D721Med (cell line): Measurements from ENCODE around the gene ELF5.

Source experiments
- DNase-seq: peaks from one replicate; pipeline ENCODE4 v3.0.0; 2011; ENCODE audit warnings: low spot score; ENCODE audit not compliant: insufficient read length
- FAIRE-seq: peaks from 2 replicates; lab custom pipeline; 2011; peaks lifted over from hg19 to GRCh38; lab: Jason Lieb, UNC
- TF ChIP-seq, protein P1 (sequence below): IDR thresholded peaks from 2 replicates; pipeline ENCODE4 v1.5.1; 2012; ENCODE audit warnings: mild to moderate bottlenecking, control low read depth; ENCODE audit not compliant: insufficient read depth; ENCODE audit errors: missing control alignments

Gene ELF5

GRCh38 chr11:34495239-34495723 lies 18.3 kb downstream of the ELF5 start:
- TF ChIP-seq, protein P1, sequence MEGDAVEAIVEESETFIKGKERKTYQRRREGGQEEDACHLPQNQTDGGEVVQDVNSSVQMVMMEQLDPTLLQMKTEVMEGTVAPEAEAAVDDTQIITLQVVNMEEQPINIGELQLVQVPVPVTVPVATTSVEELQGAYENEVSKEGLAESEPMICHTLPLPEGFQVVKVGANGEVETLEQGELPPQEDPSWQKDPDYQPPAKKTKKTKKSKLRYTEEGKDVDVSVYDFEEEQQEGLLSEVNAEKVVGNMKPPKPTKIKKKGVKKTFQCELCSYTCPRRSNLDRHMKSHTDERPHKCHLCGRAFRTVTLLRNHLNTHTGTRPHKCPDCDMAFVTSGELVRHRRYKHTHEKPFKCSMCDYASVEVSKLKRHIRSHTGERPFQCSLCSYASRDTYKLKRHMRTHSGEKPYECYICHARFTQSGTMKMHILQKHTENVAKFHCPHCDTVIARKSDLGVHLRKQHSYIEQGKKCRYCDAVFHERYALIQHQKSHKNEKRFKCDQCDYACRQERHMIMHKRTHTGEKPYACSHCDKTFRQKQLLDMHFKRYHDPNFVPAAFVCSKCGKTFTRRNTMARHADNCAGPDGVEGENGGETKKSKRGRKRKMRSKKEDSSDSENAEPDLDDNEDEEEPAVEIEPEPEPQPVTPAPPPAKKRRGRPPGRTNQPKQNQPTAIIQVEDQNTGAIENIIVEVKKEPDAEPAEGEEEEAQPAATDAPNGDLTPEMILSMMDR: no peak
- DNase-seq: no peak
- no peak for FAIRE-seq

GRCh38 chr11:34493926-34494595 lies 19.5 kb downstream of the ELF5 start:
- TF ChIP-seq, protein P1: no peak
- no peak for FAIRE-seq
- no peak for DNase-seq

DNA sequence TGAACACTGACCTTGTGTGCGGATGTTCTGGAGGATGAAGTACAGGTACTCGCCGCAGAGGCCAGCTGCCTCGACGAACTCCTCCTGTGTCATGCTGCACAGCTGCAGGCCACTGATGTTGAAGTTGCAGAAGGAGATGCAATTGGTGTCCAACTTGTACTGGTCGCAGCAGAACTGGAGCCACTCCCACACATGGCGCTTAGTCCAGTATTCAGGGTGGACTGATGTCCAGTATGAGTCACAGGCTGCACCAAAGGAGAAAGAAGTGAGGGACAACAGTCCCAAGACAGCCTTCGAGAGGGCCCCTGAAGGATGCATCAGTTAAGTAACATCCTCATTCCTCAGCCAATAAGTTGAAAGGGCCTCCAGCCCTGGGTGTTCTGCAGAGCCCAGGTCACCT lies 20.1 kb downstream of the ELF5 start:
- DNase-seq: no peak
- no peak for FAIRE-seq

GRCh38 chr11:34492806-34493414 lies 20.7 kb downstream of the ELF5 start:
- FAIRE-seq (no peak), DNase-seq (peak; percentile 63)
- TF ChIP-seq, protein P1: peak; percentile 92

More for the DNA sequence above, 20.1 kb downstream of the ELF5 start:
- TF ChIP-seq, protein P1: no peak

- TF ChIP-seq, protein P1: no peak
- DNase-seq (no peak), FAIRE-seq (no peak)
These were observed 23.3 kb downstream of the ELF5 start for GRCh38 chr11:34490304-34490703.

GRCh38 chr11:34488855-34489557 lies 24.6 kb downstream of the ELF5 start:
- DNase-seq (no peak), FAIRE-seq (no peak)
- TF ChIP-seq, protein P1: no peak

- TF ChIP-seq, protein P1: no peak
- no peak for DNase-seq
- no peak for FAIRE-seq
These were observed 26.2 kb downstream of the ELF5 start for GRCh38 chr11:34487430-34487829.
